Retina (tissue), 1 donor: Measurements from ENCODE around the gene LSM14B.
A peak's percentile ranks its signal among the peaks of the same experiment; 100 is the strongest.

ENCODE experiments used
- DNase-seq: peaks from one replicate; pipeline ENCODE4 v3.0.0-alpha.2; 2016

LSM14B gene

DNA sequence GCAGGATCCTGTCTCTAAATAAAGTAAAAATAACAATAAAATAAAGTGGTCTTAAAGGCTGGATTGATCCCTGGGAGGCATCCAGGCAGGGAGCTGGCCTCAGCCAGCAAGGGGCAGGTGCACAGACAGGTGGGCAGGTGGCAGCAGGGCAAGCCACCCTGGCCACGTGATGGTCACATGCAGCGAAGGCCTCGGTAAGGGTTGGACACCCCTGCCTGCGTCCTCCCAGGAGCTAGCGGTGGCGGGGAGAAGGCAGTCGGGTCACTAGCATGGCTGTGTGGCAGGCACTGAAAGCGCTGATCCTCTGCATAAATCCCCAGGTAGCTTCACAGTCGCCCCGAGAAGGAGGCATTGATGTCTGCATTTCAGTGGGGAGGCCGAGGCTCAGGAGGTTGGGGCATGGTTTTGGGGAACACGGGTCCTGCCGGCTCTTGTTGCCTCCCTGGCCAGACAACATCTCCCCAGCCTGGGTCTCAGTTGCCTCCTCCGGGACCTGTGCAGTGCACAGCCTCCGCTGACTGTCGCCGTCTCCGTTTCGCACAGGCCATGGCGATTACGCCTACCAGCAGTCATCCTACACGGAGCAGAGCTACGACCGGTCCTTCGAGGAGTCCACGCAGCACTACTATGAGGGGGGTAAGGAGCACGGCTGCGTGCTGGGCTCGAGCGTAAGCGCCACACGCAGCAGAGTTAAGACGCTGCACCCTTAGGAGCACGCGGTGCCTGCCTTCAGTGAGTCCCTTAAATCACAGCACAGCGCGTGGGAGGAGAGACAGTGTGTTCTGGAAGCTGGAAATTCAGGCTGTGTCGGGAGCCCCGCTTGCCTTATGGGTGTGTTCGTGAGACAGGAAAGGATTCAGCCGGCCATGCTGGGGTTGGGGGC lies 42.8 kb downstream of the LSM14B start:
- no peak for DNase-seq

DNA sequence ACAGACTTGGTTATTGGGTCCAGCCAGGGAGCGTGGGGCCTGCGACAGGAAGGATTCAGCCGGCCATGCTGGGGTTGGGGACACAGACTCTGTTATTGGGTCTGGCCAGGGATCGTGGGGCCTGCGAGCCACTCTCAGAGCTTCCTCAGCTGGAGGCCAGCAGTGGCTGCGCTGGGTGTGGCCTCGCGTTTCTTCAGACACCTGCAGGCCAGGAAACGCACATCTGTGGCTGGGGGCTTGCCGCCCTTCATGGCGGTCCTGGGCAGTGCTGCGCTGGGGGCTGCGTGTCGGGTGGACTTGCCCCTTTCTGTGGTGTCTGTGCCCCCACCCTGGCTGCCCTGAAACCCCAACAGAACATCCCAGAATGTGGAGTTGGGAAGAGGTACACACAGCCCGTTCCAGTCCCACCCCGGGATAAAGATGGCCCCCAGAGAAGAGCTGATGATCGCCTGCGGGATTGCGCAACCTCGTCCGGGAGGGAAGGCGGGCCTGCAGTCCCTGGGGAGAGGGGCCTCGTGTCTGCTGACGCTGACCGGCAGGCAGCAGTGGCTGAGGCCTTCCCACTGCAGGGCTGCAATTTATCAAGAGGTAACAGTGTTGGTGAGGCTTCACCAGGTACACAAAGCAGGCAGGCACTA lies 43.6 kb downstream of the LSM14B start:
- no peak for DNase-seq

DNA sequence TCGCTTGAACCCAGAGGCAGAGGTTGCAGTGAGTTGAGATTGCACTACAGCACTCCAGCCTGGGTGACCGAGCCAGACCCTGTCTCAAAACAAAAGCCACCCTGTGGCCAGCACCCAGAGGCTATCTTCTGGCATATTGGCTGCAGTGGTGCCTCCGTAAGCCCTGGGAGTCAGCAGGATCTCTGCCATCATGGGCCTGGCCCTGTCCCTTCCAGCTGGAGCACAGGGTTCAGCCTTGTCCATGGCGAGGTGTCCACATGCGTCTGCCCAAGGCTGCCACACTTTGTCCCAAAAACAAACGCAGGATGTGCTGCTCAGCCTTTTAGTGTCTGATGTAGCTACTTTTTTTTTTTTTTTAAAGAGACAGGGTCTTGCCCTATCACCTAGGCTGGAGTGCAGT lies 45.2 kb downstream of the LSM14B start:
- no peak for DNase-seq

DNA sequence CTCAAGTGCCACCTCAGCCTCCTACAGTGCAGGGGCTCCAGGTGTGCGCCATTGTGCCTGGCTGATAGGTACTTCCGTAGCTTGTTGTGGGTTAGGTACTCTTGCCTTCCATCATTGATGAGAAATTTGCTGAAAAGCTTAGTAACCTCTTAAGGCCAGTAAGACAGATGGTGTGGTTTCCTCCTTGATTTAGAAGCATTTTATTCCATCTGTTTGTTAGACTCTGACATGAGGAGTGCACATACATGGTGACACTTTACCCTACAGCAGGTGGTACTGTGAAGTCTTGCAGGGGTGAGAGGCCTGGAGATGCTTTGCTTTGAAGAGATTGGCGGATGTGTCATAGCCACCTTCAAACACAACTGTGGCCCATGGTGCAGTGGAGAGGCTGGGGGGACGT lies 45.8 kb downstream of the LSM14B start:
- no peak for DNase-seq

DNA sequence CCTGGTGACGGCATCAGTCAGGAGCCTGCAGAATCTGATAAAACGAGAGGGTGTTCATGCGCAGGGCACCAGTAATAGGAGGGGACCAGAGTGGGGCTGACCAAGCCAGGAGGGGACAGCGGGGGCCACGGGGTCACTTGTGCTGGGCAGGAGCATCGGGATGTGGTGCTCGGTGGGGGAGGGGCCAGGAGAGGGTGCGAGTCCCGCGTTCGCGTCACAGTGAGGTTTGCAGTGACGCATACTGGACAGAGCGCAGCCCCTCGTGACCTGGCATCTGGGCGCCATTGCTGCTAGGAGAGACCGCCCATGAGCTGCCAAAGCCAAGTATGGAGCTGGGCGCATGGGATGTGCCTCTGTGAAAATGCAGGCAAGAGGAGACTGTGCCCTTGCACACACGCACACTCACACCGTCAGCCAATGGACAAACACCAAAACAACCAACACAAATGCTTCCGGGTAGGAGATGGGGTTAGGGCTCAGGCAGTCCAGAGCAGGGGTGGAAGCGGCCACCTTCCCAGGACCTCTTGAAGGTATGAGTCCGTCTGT lies 46.7 kb downstream of the LSM14B start:
- no peak for DNase-seq

DNA sequence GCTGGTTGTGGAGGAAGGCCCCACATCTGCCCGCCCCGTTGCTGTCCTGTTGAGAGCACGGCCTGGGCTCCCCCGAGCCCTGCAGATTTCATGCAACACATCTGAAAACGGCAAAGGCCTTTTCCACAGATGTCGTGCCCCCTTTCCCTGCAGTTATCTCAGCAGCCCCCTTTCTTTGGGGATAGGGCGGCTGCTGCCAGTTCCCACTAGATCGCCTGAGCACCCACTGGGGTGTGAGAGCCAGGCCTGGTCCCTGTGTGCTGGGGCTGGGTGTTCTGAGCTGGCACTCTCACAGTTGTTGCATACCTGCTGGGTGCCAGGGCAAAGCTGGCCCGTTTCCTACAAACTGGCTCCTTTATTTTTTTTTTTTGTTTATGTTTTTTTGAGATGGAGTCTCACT lies 48.3 kb downstream of the LSM14B start:
- DNase-seq = no peak

DNA sequence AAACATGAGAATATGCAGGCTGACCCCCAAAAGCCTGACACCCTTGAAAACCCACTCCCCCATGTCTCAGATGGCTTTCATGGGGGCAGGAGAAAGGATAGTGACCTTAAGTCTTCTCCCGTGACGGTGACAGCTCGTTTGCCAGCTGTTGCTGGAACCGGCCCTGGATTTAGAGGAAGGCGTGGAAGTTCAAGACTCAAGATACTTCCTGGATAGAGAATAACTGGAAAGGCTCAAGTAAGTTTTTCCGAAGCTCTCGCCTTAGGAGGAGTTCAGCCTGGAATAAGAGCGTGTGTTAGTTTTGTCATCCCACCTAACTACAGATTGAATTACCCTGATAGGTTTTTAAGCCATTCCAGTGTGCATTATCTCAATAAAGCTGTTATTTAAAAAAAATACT lies 49.0 kb downstream of the LSM14B start:
- no peak for DNase-seq

DNA sequence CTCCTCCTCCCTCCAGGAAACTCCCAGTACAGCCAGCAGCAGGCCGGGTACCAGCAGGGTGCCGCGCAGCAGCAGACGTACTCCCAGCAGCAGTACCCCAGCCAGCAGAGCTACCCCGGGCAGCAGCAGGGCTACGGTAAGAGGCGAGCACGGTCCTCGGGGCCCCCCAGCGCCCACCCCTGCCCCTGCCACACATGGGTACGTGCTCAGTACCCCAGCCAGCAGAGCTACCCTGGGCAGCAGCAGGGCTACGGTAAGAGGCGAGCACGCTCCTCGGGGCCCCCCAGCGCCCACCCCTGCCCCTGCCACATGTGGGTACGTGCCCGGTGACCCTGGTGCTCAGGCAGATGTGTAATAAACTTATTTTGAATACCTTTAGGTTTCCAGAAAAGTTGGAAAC lies 50.4 kb downstream of the LSM14B start:
- DNase-seq = no peak

DNA sequence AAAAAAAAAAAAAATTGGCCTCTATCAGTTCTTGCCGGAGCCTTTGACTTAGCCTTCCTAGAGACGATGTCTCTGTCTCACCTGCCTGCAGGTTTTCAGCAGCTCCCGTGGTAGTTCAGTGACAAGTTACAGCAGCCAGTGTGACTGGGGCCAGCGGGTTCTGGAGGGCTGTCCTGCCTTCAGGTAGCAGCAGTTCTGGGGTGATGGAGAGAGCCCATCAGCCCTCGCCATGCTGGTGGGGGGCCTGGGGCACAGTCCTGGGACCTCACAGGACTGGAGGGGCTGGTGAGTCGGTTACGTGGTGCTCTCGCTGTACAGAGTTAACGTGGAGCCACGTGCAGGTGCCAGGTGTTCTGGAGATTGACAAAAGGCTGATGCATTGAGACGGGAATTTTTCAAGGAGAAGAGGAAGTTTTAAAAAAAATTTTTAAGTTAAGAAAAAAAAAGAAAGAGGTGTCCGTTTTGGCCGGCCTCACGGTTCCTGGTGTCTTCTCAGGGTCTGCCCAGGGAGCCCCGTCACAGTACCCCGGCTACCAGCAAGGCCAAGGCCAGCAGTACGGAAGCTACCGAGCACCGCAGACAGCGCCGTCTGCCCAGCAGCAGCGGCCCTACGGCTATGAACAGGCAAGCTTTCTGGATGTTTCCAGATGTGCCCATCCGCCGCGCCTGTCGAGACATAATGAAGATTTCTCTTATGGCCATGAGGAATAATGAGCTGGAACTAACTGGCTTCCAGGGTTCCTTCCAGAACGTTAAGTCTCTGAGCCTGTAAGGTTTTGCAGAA lies 51.9 kb downstream of the LSM14B start:
- DNase-seq = no peak

DNA sequence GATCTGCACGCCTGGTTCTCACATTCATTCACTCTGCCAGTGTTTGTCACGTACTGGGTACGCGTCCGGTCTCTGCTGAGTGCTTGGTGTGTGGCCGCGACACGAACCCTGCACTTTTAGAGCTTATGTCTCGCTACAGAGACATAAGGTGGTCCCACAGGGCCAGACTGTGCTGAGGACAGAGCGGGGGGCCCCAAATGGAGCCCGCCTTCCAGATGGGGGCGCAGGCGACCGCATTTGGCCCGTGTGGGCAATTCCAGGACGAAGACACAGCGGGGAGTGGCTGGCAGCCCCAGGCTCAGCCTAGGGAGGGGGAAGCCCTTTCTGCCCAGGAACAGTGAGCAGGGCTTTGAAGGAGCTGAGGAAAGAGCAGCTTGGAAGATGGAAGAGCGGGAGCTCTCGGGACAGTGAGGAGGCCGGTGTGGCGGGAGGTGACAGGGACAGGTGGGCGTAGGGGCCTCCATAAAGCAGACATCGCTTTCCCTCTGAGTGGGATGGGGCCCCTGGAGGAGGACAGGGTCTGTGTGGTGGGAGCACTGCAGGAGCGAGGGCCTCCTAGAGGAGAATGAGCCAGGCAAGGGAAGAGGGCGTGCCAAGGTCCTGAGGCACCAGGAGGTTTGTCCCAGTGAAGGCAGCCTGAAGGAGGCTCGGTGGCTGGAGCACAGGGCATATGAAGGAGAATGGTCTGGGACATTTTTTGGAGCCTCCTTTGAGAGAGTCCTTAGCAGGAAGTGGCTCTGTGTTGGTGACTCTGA lies 52.8 kb downstream of the LSM14B start:
- no peak for DNase-seq

DNA sequence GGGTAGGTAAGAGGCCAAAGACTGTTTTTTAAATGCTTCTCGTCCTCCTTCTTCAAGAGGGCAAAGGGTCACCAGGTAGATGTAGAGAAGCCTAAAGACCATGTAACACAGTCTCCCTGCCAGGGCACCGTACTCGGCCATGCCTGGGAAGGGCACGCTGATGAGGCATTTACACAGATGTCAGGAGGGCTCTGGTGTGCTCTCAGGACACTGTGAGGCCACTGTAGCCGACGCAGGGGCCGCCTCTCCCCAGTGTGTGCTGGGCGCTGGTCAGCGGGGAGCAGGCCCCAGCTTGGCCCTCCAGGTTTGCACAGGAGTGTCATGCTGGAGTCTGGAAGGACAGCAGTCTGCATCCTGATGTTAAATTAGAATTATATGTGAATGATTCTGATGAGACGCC lies 53.4 kb downstream of the LSM14B start:
- no peak for DNase-seq

DNA sequence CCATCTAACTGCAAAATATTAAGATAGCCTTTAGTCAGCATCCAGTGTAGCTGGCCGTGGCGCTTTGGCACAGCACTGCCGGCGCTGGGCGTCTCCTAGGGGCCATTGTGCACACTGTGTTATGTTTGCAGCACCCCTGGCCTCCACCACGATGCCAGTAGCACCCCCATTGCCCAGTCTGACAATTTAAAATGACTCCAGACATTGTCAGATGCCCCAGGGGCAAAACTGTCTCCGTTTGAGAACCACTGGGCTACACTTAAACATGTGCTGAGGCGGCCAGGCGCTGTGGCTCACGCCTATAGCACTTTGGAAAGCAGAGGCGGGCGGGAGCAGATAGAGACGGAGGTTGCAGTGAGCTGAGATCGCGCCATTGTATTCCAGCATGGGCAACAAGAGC lies 54.6 kb downstream of the LSM14B start:
- DNase-seq = no peak

DNA sequence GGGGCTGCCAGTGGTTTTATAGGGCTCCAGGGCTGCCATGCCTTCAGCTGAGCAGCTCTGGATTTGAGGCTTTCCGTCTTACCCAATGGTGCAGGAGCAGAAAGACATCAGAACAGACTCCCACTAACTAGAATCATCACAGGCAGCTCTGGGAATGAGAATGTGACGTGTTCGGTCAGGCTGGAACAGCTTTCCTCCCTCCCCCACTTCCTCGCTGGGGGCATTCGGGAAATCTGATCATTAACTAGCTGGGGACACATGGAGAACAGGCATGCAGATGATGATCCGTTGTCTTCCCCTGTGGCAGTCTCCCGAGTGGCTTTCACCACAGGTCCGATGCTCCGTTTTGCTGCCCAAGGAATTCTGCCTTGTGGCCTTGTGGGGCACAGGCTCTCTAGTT lies 55.0 kb downstream of the LSM14B start:
- no peak for DNase-seq

DNA sequence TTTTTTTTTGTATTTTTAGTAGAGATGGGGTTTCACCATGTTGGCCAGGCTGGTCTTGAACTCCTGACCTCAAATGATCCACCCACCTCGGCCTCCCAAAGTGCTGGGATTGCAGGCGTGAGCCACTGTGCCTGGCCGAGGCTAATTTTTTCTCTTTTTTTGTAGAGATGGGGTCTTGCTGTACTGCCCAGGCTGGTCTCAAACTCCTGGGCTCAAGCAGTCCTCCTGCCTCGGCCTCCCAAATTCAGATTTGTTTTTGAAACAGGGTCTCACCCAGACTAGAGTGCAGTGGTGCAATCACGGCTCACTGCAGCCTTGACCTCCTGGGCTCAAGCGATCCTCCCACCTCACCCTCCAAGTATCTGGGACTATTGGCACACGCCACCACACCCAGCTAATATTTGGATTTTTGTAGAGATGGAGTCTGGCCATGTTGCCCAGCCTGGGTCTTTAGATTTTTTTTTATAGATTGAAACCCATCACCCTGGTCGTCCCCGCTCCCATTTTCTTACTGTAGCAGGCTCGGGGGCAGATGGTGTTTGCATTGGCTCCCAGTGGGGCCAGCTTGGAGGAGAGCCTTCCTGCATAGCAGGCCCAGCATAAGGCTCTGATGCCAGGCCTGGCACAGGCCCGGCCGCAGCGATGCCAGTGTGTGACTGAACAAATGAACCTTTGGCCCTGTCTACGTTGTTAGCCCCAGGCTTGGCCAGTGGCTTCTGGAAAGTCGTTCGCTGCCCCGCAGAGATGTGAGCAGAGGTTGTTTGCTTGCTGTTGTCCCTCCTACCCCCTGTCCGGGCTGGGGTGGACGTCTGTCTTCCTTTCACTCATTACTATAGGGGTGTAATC lies 56.3 kb downstream of the LSM14B start:
- no peak for DNase-seq

DNA sequence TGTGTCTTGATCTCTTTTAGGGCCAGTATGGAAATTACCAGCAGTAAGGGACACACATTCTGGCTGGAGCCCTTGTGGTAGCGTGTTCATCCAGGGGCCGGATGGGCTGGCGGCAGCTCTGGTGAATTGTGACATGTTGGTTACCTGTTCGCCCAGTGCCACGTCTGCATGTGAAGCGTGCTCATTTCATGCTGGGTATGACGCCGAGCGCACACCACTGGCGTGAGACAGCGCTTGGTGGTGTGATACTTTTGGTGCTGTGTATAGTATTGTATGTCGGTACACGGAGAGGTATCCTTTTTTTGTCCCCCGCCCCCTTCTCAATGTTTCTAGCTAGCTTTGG lies 56.9 kb downstream of the LSM14B start:
- DNase-seq = no peak

DNA sequence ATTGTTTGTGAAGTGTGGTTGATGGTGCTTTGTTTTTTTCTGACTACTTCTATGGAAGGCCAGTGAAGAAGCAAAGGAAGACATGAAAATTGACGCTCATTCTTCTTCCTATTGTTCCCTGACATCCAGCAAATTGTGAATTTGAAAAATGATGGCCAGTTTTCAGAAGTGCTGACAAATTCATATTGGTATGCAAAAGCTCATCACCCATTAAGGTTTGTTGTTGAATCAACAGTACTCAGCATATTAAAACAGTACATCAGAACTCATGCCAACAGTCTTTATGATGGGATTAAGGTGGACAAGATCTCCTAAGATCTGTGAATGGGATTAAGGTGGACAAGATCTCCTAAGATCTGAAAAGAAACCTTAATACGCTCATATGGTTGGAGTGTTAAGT lies 59.5 kb downstream of the LSM14B start:
- no peak for DNase-seq

DNA sequence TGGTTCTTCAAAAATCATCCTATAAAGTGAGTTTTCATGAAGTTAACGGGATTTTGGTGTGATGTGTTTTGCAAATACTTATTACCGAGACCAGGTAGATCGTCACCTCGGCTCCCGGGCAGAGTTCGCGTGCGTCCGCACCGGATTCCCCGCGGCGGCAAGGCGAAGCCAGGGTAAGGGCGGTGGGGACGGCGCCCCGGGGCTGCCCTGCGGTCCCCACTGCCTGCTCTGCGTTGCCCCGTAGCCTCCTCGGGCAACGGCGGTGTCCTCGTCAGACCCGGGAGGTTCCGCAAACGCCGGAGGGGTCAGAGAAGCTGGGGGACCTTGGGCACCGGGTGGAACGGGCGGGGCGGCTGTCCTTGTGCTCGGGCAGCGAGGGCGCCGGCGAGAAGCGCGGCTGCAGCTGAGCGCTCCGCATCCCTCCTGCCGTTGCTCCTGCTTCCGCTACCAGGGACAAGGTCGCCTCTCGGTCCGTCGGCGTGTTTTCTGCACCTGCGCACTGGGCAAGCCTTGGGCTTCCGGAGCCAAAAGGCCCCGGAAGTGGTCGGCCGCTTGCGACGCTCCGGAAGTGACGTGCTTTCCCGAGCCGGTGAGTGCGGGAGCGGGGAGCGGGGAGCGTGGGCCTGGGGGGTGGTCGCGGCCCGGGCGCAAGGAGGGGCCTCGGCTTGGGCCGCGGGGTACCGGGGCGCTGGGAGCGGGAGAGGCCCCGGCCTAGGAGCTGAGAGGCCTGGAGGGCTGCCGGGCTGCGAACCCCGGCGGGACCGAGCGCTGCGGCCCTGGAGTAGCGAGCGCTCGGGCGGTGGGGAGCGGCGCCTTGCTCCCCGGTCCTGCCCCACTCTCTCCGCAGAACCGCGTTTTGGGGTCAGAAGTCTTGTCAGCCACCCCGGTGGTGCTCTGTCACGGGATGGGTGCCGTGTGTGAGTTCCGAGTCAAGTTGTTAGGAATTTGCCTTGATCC lies 60.5 kb downstream of the LSM14B start, which contains the start of gene MTG2:
Gene MTG2 (plus strand): TSS at position 560 of the 957 bp plus-strand sequence. CDS start 10,393 bp downstream, outside the sequence.
- peak; percentile 94 for DNase-seq

DNA sequence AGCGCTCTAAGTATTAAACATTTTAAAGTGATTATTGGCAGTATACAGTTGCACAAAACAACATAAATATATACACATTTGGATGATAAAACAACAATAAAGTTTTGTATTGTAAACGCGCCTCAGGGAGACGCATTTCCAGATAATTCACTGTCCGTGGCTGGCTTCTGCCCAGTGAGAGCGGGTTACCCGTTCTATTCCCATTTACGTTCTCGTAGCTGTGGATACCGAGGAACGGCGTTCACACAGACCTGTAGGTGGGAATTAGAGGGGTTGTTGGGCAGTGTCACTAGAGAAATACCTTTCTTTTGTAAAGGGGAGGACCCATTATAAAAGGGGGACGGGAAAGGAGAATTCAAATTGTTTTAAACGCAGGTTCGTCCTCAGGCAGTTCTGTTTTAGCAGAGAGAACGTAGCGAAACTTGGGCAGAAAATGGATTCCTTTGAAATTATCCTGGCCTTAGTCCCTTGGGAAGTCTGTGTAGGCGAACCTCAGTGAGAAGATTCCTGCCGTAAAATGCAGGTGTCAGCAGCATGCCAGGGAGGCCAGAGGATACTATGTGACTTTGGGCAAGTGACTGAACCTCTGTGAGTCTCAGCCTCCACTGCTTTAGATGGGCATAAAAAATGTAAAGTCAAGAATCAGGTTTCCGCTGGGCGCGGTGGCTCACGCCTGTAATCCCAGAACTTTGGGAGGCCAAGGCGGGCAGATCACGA lies 61.3 kb downstream of the LSM14B start:
- no peak for DNase-seq
